GM19467 (cell line): Measurements from ENCODE around the gene CNPY4.
"Not testable (repeated sequence)": the region's sequence is repeated elsewhere in the genome, so short reads cannot be mapped to it uniquely, and the experiment has no call there.

Source experiments
- ATAC-seq: cut with Tn5 transposase; IDR thresholded peaks from one replicate; pipeline ENCODE4 v1.9.1; 2021; ENCODE audit warnings: mild to moderate bottlenecking, moderate library complexity; ENCODE audit not compliant: unreplicated experiment

The CNPY4 gene

DNA sequence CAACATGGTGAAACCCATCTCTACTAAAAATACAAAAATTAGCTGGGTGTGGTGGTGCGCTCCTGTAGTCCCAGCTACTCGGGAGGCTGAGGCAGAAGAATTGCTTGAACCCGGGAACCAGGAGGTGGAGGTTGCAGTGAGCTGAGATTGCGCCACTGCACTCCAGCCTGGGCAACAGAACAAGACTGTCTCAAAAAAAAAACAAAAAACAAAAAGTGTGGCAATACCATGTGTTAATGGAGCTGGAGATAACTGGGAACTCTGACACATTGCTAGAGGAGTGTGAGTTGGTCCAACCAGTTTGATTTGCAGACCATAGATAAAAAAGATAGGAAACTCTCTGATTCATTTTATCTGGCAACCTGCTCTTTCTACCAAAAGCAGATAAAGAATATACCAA is 26.9 kb downstream of the CNPY4 start:
- ATAC-seq: not testable (repeated sequence)

DNA sequence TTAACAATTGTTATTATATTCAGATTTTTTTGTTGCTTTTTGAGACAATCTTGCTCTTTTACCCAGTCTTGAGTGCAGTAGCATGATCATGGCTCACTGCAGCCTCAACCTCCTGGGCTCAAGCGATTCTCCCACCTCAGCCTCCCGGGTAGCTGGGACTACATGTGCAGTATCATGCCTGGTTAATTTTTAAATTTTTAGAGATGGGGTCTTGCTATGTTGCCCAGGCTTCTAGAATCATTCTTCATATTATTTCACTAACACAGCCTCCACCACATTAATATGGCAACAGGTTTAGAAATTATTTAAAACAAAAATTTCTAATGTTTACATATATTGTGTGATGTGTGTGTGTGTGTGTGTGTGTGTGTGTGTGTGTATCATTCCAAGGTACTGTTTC is 27.8 kb downstream of the CNPY4 start:
- ATAC-seq: no peak

GRCh38 chr7:100148225-100148558 is 28.8 kb downstream of the CNPY4 start:
- no peak for ATAC-seq

DNA sequence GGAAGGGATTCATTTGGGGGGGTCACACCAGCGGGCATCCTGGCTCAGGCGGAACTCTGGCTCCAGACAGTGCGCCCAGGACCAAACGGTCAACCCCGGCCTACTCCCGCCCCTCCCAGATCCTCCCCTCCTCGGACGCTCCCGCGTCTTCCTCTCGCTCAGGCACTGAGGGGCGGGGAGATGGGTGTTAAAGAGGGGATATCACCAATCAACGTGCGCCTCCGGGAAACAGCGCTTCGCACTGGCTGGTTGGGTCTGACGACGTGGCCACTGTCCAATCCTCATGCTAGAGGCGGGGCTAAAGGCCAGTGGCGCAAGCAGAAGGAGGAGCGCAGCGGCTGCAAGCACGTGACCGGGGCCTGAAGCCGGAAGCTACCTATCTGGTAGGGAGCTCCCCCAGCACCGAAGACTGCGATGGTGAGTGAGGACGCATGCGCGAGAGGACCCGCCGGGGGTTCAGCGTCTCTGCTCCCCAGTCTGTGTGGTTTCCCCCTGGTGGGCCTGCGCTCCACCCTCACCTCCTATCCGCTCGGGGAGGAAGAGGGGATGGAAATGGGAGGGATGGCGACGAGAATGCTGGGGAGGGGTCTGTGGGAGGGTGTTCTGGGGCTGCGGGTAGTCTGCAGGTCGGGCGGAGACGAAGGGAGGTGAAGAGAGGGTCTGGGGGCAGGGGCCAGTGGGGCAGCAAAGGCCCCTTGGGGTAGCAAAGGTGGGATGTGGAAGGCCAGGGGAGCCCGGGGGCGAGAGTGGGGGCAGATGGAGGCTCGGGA is 29.3 kb downstream of the CNPY4 start, which contains the start of gene LAMTOR4:
Gene LAMTOR4, plus strand, starts transcription at position 360 of the 770 bp plus-strand sequence. Its CDS starts 55 bp downstream, at position 415.
- ATAC-seq: peak; percentile 97

DNA sequence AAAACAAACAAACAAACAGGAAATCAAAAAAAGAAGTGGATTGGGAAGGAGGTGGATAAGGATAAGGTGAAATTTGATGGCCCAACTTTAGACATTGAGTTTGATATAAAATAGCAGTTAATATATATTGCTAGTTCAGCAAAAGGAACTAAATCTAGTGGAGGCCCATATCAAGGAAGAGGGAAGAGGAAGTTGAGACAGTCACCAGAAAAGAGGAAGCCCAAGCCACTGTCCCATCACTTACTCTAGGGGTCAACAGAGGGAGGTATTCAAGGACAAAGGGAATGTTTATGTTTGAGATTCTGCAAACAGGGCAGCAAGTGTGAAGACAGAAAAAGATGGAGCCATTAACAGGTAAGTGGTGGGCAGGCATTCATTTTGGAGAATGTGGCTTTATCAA is 33.0 kb downstream of the CNPY4 start:
- no peak for ATAC-seq

DNA sequence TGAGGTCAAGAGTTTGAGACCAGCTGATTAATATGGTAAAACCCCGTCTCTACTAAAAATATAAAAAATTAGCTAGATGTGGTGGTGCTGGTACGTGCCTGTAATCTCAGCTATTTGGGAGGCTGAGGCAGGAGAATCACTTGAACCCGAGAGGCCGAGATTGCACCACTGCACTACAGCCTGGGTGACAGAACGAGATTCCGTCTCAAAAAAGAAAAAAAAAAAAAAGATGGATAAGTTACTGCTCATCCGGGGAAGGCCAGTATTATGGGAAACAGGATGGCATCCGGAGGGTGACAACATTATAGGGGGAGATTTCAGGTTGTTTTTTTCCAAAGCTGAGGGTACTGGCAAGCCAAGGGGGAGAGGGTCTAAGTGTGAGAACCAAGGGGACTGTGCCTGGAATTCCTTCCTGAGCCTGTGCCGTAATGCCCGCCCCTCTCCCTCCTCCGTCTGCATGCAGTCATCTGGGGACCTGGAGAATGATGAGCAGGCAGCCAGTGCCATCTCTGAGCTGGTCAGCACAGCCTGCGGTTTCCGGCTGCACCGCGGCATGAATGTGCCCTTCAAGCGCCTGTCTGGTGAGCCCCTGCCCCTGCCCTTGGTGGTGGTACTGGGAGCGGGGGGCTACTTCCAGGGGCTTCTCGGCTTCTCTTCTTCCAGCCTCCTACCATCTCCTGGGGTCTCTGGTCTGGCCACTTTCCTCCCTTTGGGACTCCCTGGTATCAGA is 33.7 kb downstream of the CNPY4 start:
- no peak for ATAC-seq

DNA sequence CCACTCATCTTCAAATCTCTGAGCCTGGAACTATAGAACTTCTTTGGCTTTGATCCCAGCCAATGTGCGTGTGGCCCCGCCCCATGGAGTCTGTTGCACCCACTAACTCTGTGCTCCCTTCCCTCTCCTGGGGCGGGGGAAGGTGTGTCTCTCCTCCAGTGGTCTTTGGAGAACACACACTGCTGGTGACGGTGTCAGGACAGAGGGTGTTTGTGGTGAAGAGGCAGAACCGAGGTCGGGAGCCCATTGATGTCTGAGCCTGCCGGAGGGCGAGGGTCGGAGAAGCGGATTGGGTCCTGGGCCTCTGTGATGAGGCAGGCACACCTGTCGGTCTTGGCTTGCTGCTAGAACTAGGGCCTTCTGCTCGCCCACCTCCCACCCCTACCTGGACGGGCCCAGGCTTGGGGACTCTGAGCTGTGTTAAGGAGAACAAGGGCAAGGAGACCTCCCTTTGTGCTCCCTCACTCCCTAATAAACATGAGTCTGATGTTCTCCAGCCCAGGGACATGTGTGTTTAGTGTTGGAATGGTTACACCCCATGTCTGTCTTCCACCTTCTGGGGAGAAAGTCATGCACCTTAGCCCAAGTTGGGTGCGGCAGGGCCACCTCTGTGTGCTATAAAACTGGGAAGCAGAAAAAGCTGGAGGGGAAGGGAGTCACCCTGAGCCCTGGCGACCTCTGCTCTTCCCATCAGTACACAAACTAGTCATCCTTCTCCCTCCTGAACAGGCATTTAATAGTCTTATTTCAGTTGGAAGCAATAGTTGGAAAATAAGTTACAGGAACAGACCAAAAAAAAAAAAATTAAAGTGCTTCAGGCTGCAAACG is 34.5 kb downstream of the CNPY4 start:
- no peak for ATAC-seq

DNA sequence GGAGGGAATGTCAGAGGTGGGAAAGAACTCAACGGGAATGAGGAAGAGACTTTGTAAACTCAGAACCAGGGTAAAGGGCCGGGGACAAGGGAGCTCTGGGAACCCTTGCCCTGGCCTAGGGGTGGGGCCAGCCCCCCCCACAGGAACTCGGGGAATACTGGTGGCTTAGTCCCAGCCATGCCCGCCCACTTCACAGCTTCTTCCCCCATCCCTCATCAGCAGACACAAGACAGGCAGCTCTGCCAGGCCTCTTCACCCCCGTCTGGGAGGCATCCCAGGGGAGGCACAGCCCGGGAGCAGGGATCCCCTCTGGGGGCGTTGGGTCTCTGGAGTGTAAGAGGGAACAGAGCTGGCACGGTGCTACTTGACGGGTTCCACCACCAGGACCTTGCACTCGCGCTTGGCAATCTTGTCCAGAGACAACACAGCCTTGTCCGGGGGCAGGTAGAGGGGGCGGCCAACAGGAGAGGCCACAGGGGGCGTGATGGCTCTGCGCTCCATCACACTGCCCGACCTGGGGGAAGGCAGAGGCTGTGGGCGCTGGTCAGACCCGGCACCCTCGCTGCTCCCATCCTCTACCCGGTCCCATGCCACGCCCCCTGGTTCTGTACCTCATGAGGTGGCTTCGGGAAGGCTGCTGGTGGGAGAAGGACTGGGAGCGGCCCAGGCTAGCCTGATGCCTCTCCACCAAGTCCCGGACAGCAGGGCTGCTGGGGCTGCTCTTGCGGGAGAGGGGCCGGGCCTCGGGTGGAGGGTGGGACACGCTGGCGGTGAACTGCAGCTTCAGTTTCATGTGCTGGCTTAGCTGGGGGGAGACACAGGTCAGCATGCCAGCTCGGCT is 35.4 kb downstream of the CNPY4 start:
- ATAC-seq: no peak

DNA sequence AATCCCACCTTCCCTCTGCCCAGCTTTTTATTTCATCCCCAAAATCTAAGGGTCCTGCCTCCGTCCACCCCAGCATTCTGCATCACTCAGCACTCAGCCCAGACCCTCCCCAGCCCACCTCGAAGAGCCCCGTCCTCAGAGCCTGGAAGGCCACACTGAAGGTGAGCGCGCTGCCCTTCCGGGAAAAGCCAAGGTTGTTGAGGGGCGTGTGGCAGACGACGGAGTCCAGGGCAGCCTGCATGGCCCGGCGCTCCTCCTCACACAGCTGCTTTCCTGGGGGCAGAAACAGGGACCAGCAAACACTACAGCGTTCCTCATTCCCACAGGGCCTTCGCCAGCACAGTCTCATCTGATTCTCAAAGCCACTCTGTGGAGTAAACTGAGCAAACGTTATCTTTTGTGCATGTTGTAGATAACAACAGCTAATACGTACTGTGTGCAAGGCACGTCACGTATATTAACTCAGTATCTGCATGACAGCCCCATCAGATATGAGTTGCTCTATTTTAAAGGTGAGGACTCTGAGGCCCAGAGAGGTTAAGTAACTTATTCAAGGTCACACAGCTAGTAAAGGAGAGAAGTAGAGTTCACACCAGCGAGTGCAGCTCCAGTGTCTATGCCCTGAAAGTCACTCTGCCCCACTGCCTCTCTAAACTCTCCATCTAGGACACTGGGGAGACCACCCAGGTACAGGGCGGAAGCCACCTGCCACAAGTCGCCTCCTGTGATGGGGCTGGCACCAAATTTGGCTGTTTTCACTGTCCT is 36.3 kb downstream of the CNPY4 start:
- ATAC-seq: no peak

GRCh38 chr7:100156331-100157068 is 37.1 kb downstream of the CNPY4 start:
- ATAC-seq: no peak

DNA sequence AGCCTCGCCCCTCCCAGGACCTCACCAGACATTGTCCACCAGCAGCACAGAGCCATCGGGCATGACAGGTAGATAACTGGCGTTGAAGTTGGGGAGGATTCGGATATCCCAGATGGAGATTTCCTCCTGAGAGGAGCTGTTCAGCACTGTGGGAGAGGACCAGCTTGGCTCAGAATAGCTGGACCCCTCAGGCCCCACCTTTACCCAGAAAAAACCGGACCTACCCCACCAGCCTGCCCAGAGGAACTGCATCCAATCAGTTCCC is 37.6 kb downstream of the CNPY4 start:
- no peak for ATAC-seq

- no peak for ATAC-seq
These were observed 38.1 kb downstream of the CNPY4 start for GRCh38 chr7:100157334-100158228.

DNA sequence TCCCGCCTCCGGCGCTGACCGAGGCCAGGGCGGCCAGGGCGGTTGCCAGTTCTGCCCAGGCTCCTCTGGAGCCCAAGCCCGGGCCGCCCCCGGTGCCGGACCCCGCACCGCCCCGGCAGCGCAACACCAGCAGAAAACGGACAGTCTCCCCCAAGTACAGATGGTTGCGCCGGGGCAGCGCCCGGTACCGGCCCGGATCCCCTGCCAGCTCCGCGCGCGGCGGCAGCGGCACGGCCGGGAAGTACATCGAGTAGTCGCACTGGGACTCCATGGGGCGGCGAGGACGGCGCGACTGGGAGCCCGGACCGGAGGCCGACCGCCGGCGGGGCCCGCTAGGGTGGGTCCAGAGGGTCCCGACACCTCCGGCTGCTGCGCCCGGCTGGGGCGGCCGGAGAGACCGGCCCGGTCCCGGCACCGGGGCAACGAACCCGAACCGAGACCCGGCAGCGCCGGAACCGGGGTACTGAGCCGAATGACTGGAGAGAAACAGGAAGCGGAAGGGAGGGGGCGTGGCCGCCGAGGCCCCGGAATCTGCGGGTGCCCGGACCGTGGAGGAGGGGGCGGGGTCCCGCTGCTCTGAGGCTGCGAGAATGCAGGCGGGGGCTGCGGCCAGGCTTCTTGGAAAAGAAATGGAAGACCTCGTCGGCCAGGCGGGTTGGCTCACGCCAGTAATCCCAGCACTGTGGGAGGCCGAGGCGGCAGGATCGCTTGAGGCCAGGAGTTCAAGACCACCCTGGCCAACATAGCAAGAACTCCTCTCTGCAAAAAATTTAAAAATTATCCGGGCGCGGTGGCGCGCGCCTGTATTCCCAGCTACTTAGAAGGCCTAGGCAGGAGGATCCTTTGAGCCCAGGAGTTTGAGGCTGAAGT is 39.0 kb downstream of the CNPY4 start, which contains the start of gene TRAPPC14:
Gene TRAPPC14, minus strand, starts transcription at position 495 of the 870 bp plus-strand sequence. Its CDS starts 224 bp downstream, at position 271.
- peak; percentile 76 for ATAC-seq

DNA sequence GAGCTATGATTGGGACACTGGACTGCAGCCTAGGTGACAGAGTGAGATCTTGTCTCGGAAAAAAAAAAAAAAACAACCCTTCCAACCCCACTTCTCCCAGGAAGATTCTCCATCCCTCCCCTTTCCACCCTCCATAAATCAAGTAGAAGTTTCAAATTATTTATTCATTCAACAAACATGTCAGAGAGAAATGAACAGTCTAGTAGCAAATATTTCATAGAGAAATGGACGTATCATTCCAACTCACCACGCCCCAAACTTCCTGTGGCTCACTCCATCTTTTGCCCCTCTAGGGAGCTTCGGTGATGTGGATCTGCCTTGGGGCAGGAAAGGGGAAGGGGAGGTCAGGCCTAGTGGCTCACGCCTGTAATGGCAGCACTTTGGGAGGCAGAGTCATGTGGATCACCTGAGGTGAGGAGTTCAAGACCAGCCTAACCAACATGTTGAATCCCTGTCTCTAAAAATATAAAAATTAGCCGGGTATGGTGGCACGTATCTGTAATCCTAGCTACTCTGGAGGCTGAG is 39.7 kb downstream of the CNPY4 start:
- ATAC-seq: no peak

GRCh38 chr7:100160067-100160466 is 40.6 kb downstream of the CNPY4 start:
- no peak for ATAC-seq

DNA sequence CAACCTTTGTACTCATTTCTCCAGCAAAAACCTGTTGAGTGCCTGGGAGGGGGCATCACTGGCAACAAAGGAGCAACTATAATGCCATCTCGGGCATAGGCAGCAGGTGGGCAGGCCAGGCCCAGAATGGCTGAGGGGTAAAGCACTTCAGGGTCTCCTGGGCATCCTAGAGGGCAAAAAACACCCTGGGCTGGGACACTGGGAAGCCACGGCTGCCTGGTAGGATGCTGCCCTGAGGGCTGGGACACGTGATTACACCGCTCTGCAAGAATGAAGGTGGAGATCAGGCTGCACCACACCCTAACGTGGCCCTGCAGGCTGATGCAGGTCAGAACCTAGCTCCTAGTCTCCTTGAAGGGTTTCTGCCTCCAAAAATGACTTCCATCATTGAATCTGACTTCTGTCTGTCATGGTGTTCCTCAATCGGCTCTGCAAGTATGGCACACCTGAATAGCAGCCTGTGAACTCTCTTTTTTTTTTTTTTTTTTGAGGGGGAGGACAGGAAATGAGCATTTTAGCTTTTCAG is 43.6 kb downstream of the CNPY4 start:
- no peak for ATAC-seq

- ATAC-seq: no peak
These were observed 44.4 kb downstream of the CNPY4 start for GRCh38 chr7:100163871-100164270.
